GM18511 (cell line): ENCODE data around the gene SIVA1.

Experiments
- ATAC-seq: cut with Tn5 transposase; IDR thresholded peaks from one replicate; pipeline ENCODE4 v1.9.1; 2021; ENCODE audit warnings: mild to moderate bottlenecking, moderate library complexity; ENCODE audit not compliant: unreplicated experiment

Gene SIVA1

DNA sequence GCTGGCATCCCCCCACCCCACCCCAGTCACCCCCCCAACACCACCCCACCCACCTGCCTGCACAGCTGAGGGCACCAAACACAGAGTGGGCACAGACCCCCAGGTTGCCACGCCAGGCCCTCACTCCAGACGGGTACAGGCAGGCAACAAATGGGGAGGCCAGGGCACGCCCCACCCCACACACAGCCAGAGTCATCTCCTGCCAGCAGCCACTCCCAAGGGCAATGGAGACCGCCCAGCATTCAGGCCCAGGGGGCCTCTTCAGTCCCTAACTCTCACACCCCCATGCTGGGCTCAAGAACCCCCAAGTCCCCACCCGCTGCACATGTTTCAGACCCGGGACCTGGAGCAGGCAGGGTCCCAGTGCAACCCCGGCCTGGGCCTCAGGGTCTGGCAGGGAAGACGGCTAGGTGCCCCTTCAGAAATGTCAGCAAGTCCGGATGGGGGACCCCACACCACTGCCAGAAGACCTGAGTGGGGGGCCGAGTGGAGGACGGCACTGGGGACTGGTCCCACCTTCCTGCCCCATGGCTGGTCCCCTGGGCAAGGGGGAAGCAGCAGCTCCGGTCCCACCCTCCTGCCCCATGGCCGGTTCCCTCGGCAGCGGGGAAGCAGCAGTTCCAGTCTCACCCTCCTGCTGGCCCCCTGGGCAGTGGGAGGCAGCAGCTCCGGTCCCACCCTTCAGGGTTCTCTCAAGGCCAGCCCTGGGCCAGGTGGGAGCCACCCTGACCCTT is 30.7 kb downstream of the SIVA1 start:
- no peak for ATAC-seq

DNA sequence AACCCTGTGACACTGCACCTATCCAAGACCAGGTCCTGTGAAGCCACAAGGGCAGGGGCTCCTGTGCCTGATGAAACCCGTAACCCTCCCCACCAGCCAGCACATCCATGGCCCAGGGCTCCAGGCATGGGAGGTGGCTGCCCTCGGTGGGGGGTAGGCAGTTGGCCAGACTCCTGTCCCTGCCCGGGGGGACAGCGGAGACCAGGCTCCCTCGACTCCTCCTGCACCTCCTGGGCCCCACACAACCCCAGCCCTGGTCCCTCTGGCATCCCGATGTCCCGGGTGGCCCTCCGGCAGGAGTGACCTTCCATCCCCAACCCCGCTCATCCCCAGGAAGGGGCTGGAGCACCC is 31.2 kb downstream of the SIVA1 start:
- no peak for ATAC-seq

DNA sequence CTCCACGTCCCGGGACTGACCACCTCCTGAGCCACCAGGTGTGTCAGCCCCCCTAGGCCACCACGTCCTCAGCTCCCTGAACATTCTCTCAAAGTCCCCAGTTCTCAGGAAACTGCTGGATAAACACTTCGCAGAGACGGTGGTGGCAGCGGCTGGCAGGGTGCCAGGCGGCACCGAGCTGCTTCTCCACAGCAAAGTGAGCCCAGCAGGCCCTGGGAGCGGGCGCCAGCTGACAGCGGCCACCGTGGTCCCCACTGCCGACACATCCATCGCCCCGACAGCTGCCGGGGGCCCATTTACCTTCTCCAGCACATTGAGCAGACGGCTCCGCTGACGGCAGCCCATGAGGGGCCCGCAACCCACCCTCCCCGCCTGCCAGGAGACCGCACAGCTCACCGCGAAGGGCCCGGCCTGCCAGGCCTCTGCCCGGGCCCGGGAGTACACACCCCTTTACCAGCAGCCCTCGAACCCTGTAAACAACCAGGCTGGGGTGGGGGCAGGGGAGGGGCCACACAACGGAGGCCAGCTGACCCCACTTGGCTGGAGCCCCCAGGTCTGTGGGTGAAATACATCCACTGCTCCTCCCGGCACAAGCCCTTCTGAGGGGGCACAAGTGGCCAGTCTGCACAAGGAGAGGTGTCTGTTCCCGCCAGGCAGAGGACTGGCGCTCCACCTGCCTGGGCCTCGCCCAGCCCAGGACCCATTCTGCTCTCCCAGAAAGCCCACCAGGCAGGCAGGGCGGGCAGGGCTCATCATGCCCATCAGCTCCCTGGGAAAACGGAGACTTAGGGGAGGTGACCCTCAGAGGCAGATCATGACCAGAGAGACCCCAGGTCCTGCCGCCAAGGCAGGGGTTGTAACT is 32.1 kb downstream of the SIVA1 start:
- ATAC-seq, result no peak

DNA sequence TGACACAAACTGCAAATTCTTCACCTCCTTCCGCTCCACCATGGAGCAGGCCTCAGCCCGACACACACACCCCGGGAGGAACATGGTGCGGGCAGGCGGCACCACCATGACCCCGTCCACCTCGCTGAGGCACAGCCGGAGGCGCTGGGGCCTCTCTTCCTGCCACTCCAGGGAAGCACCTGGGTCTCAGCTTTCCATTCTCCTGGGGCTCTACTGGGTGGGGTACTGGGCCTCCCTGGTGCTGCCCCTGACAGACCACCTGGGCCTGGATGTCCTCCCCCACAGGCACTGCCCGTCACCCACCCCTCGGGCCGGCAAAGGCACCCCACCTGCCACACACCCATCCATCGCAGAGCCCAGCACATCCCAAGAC is 32.7 kb downstream of the SIVA1 start:
- ATAC-seq, result no peak

DNA sequence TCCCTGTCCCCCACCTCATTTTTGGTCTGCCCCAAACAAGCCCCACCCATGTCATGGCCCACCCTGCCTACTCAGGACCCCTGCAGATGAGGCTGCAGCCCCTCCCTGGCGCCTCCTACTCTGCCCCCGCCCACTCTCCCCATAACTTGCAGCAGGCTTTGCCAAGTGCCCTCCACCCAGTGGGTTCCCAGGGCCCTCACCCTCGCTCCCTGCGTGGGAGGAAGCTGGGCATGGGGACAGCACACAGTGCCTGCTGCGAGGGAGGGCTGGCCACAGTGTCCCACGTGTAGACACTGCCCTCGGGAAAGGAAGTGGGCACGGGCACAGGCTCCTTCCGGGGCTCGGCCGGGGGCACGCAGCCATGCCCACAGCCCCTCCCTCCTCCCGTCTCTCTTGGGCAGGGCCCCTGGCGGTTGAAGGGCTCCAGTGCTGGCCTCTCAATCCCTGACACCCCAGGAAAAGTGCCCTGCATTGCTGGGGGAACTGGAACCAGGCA is 33.2 kb downstream of the SIVA1 start:
- no peak for ATAC-seq

DNA sequence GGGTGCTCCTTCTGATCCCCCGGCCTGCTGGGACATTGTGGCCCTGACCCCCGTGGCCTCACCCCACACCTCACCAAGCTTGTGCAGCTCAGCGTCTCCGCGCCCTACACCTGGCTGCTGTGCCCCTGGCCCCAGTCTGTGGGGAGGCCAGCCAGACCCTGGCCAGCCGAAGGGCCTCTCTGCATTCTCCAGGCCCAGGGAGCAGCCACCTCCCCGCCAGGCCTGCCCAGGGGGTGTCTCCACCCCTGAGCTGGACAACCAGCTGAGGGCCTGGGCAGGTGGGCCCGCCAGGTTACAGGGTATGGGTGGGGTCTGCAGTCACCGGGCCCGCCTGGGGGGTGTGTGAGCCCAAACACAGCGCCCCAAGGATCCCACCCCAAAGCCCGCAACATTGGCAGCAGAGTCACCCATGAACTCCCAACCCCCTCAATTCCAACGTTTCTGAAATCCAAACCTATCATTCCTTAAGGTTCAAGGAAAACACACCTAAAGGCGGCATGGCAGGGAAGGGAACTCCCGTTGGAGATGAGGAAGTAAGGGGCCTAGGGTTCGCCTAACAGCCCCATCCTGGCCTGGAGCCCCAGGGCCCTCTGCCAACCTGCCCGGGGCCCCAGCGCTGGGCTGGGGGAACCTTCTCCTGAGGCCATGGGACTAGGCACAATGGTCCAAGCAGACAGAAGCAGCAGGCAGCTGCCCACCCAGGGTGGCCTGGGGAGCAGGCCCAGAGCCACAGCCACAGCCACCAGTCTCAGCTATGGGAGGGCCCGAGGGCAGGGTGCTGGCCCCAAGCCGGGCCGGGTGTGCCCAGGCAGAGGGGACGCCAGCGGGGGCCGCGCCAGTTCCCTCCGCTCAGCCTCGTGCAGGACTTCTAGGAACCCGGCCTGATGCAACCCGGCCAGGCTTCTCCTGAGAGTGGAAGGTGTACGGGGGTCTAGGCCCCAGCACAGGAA is 34.1 kb downstream of the SIVA1 start:
- ATAC-seq, result no peak

DNA sequence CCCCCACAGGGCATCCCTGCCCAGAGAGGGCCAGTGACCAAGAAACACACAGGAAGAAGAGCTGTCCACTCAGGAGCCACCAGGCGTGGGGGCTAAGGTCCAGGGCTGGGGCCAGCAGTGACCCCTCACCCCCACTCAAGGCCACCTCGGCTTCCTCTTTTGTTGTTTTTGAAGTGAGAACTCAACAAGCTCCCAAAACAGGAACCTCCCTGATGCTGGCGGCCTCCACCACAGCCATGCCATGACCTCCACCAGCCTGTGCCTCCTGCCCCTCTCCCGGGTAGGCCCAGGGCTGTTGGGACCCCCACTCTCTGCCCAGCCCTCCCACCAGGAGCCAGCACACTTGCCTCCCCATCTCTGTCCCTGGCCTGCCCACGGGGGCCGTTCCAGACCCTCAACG is 34.8 kb downstream of the SIVA1 start:
- no peak for ATAC-seq

DNA sequence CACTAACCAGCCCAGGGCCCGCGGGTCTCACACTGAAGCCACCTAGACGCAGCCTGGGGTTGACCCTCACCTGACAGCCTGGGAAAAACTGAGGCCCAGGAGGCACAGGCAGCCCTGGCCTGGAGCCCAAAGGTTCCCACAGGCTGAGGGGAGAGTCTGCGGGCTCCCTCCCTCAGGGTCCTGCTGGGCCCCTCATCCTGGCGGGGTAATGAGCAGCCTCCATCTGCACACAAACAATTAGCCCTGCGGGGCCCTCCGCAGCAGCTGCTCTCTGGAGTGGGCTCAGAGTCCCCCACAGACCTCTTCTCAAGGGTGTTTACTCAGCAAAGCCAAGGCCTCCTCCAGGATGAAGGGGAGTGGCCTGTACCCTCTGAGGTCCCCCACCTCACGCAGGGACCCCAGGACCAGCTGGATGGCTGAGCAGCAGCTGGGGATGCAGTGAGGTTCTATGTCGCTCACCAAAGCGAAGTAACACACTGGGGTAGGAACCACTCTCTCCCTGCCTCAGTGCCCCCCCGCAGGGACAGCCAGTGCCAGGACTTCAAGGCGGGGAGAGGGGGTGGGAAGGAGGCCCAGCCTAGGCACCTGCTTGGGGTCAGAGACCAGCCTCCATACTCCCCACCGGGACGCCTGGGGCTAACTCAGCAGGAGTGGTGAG is 35.3 kb downstream of the SIVA1 start:
- no peak for ATAC-seq

DNA sequence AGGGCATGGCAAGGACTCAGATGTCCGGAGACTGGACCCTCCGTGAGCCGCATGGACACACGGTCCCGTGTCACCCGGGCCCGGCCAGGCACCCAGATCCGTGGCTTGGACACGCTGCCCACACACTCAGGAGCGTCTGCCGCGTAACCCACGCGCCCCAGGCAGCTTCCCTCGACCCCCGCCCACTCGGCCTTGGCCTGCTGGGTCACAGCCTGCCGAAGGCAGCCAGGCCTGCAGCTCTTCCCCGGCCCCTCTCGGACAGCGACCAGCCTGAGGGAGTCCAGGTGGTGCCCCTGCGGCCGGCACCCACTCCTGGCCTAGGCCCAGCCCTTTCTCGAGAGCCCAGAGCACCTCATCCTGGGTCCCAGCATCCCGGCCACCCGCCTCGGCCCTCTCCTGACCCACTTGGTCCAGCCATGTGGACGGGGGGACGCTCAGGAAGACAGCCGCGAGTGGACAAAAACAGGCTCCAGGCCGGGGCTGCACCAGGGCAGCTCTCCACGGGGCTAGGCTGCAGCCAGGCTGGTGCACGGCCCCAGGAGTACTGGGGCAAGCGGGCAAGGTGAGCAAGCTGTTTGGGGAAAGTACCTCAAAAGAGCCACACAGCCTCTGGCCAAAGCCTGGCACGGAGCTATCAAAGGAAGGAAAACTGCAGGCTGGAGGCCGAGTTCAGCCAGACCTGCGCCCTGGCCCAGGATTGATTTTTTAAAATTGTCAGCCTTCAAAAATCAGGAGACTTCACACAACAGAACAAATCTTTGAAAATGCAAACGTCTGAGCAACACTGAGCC is 36.1 kb downstream of the SIVA1 start:
- no peak for ATAC-seq

DNA sequence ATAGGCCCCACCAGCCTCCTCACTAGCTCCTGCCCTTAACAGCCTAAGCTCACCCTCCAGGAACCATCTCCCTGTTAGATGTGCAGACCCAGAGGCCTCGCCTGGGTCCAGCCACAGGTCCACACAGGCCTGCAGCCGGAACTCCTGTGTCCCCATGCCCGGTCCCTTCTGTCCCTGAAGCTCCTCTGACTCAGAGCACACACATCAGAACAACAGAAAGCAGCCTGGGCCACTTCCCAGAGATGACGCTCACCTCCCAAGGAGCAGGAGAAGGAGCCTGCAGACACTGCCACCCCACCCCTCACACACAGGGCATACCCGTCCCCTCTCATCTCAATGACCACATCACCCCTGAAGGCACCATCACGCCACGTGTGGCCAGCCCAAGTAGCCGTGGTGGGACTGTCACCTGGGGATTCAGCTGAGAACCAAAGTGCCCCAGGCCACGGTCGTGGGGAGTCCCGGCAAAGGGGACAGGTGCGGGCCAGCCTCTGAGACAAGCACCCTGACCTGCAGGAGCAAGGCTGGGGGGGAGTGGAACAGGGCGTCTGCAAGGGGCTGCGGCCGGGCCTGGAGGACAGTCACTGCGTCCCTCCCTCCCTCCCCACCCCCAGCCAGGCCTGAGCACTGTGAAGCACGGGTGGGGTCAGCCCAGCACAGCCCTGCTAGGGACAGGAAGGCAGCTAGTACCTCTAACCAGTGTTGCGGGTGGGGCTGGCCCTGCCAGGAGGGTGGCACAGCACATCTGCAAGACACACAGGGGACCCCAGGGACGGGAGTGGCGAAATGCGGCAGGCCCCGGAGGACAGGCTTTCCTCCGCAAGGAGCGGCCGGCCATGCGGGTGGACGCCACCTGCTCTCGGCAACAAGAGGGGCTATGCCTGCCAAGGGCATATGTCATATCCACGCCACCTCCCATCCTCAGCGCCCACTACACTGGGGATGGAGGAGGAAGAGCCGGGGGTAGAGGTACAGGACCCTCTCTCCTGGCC is 37.1 kb downstream of the SIVA1 start:
- ATAC-seq, result no peak

DNA sequence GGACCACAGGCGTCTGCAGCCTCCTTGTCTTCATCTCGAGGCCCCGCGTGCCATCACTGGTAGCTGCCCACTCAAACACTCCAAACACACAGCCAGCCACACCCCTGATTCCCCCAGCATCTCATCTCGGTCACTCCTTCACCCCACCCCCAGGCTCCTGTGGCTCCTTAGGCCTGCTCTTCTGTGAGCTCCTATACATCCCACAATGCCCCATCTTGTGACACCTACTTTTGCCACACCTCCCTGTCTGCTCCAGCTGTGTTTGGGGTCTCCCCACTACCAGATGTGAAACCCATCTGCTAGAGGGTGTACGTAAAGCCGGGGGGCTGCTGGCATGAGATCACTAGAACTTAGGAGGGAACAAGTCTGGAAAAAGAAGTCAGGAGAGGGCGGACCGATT is 38.5 kb downstream of the SIVA1 start:
- ATAC-seq, result no peak

DNA sequence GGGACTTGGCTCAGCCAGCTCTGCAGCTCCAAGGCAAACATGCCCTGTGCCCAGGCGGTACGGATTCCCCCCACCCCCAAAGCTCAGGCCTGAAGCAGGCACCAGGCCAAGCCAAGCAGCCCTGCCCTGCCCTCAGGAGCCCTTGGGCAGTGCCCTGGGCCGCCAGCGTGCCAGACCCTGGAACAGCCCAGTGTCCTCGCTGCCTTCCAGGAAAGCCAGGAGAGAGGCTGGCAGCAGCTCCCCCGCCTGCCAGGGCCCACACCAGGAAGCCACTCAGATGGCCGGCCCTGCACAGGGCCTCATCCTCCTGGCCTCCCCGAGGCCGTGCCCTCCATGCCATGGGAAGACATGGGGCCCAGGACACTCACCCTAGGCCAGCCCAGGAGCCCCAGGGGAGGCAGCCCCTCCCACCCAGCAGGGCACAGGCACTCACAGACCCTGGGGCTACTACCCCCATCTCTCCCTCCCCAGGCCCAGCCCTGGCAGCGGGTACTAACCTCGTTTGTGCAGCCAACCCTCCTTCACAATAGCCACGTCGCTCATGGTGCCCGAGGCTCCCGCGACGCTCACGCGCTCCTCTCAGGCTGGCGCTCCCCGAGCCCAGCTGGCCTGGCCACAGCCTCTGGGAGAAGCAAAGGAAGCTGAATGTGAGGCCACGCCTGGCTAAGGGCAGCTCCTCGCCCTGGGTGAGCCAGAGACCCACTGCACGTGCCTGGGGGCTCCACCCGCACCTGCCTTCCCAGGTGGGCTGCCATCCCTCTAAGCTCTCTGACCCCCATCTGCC is 39.3 kb downstream of the SIVA1 start:
- no peak for ATAC-seq

DNA sequence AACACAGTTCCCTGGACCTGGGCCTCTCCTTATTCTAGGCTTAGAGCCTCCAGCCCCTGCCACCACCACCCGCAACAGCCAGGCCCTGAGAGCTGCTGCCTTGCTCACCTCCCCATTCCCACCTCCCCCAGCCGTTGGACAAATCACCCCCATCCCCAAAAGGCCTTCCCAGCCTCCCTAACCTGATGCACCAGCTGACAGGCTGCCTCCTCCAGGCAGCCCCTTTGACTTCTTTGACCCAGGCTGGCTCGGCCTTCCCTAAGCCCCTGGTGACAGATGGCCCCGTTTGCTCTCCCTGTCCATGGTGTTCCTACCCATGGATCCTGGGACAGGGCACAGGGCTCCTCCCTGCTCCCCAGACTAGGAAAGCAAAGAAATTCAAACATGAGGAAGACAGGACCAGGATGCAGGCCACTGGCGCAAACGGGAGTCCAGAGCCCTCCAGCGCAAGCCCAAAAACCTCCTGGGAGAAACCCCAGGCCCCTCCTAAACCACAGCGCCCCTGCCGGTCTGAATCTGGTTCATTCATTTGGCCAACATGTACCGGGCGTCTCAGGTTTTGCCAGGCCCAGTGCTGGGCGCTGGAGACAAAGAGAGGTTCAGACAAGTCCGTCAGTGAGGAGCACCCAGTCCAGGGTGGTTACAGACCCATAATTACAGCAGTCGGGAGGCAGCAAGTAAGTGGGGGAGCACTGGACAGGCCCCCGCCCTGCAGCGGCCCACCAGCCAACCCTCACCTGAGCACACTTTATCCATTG is 40.2 kb downstream of the SIVA1 start:
- no peak for ATAC-seq

DNA sequence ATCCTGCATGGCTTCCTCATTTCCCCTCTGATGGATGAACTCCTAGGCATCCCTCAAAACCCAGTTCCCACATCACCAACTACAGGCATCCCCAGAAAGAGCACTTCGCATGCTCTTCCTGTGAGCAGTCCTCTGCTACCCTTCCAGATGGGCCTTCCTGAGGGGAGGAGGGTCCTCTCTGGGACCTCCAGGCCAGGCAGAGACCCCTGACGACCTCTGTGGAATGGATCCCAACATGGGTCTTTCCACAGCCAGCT is 40.7 kb downstream of the SIVA1 start:
- ATAC-seq, result no peak

DNA sequence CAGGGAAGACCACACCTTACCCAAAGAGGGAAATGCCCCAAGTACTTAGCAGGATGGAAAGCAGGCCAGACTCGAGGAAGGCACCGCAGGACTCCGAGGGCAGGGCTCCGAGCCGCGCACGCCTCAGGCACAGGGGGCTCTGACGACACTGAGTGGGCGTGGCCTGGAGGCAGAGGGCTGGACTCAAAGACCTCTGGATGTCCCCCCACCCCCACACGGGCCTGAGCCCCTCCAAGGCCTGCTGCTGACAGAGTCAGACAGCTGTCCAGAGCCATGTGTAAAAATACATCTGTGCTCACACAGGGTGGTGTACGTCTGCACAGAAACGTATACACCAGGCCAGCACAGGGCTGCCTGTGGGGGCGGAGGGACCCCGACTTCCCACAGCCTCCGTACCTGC is 41.2 kb downstream of the SIVA1 start:
- no peak for ATAC-seq

DNA sequence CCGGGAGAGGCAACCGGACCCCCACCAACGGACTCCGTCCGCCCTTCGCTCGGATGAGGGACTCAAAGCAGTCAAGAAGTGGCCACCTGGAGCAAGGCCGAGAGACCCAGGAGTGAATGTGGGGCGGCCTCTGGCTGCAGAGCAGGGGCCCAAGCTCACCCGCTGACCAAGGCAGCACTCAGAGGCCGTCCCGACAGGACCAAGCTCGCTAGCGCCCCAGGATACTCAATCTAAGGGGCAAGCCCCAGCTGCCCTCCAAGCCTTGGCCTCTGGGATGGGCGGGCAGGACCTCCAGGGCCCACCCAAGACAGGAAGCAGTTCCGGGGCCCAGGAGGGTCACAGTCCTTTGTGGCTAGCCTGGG is 41.7 kb downstream of the SIVA1 start:
- peak; percentile 8 for ATAC-seq

DNA sequence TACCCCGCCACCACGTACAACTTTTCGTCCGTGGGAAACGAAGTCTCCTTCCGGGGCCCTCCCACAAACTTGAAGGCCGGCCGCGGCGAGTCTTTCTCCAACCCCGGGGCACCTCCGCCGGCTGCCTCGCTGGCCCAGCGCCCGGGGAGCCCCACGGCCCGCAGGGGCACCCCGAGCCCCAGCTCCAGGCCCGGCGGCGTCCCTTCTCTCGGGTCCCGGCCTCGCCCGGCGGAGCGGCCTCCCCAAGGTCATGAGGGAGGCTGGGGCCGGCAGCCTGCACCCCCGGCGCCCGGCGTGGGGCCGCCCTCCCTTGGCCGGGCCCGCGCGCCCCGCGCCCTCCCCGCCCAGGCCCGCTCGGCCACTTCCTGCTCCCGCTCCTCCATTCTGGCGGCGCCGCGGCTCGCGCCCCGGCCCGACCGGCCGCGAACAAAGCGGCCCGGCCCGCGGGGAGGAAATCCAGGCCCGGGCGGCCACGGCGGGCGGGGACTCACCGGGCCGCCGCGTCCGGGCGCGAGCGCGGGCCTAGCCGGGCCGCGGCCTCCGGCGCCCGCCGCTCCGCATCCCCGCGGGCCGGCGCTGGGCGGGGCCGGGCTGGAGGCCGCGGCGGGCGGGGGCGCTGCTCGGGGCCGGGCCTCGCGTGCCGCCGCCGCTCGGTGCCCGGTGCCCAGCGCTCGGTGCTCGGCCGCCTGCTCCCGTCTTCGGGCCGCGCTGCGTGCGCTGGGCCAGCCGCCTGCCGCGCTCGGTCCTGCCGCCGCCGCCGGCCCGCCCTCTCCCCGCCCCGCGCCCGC is 42.2 kb downstream of the SIVA1 start, which contains the start of gene AKT1:
Gene AKT1 (minus strand): TSS at position 756 of the 788 bp plus-strand sequence. CDS start 3,105 bp downstream, outside the sequence.
- ATAC-seq, result peak; percentile 55
